Measurements from ENCODE around the gene TMEM215. TPM values are rescaled to one million over a fixed set of nuclear protein-coding genes. Genes with fewer than 3 reads are reported as not detected.

Gene TMEM215

GRCh38 chr9:32825203-32825602 lies 41.9 kb downstream of the TMEM215 start:
- H3K9ac ChIP-seq (ENCODE audit: low read length): no peak overlapping the region
- H3K18ac ChIP-seq (ENCODE audit: low read depth in 1 of 2, low read length in 2 of 2): no peak overlapping the region
- H3K4ac ChIP-seq (ENCODE audit: low read depth in 1 of 2, low read length in 2 of 2): no peak overlapping the region
- no peaks in the 10 kb centered on the region for H3K79me1 ChIP-seq (replicated peaks; ENCODE audit: low read length, poor library complexity, severe bottlenecking)
- H2AK5ac ChIP-seq (ENCODE audit: low read length, severe bottlenecking): no peak overlapping the region
- no peak for DNase-seq
- no peak overlapping the region for H3K4me3 ChIP-seq (ENCODE audit: insufficient read depth in 1 of 2, low read depth in 1 of 2, low read length in 2 of 2)
- H3K23ac ChIP-seq (ENCODE audit: low read length in 2 of 2): no peak overlapping the region
- no peak overlapping the region for H4K8ac ChIP-seq (ENCODE audit: low read length)
- no peaks in the 10 kb centered on the region for H3K36me3 ChIP-seq (ENCODE audit: control insufficient read depth in 1 of 2, insufficient read depth in 2 of 2, low read depth in 1 of 2, low read length in 2 of 2)
- no peak overlapping the region for H4K91ac ChIP-seq (ENCODE audit: low read length)
- H3K27ac ChIP-seq (ENCODE audit: low read length, poor library complexity, severe bottlenecking): no peak overlapping the region
- no peaks in the 10 kb centered on the region for H3K4me1 ChIP-seq (ENCODE audit: control insufficient read depth, insufficient read depth, low read depth, low read length)
- no peaks in the 10 kb centered on the region for H3K9me3 ChIP-seq (ENCODE audit: control insufficient read depth, low read length)
- no peak overlapping the region for H2BK12ac ChIP-seq (ENCODE audit: low read length in 2 of 2)
- H2AFZ ChIP-seq (ENCODE audit: low read depth, low read length): no peak overlapping the region
- no peak overlapping the region for H2BK5ac ChIP-seq (ENCODE audit: low read depth, low read length, poor library complexity, severe bottlenecking)
- no peak overlapping the region for H3K4me2 ChIP-seq (ENCODE audit: low read length, poor library complexity, severe bottlenecking)
- no peak overlapping the region for H2BK15ac ChIP-seq (ENCODE audit: low read depth, poor library complexity, severe bottlenecking)
- no peak overlapping the region for H3K14ac ChIP-seq (ENCODE audit: low read length in 2 of 2)
- WGBS: 86% methylated on average over 2 of the region's 2 CpGs
- peaks cover 0 to 11% of the 10 kb centered on the region in 2 experiments for H3K27me3 ChIP-seq (ENCODE audit: control insufficient read depth in 1 of 2, insufficient read depth in 1 of 2, low read length in 2 of 2)
- H2BK120ac ChIP-seq (ENCODE audit: low read depth, low read length): no peak overlapping the region

DNA sequence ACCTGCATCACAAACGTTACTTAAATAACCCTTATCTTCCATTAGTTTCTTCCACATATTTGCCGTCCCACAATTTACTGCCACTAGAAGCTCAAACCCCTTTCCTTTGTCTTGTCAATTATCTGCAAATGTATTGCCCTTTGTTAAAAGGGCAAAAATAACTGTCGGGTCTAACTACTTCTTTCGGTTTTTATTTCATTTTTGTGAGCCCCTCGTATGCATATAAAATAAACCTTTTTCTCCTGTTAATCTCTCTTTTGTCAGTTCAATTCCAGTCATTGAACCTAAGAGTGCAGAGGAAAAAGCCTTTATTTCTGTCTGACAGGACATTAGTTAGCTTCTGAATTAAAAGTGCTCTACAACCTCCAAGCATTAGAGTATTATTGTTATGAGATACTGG lies 45.5 kb downstream of the TMEM215 start:
- DNase-seq: no peak
- H3K23ac ChIP-seq (ENCODE audit: low read length in 2 of 2): no peak overlapping the region
- no peak overlapping the region for H3K4me2 ChIP-seq (ENCODE audit: low read length, poor library complexity, severe bottlenecking)
- H2BK120ac ChIP-seq (ENCODE audit: low read depth, low read length): no peak overlapping the region
- no peaks in the 10 kb centered on the region for H3K79me1 ChIP-seq (replicated peaks; ENCODE audit: low read length, poor library complexity, severe bottlenecking)
- no peaks in the 10 kb centered on the region for H3K9me3 ChIP-seq (ENCODE audit: control insufficient read depth, low read length)
- H2BK5ac ChIP-seq (ENCODE audit: low read depth, low read length, poor library complexity, severe bottlenecking): no peak overlapping the region
- H3K4me3 ChIP-seq (ENCODE audit: insufficient read depth in 1 of 2, low read depth in 1 of 2, low read length in 2 of 2): no peak overlapping the region
- no peak overlapping the region for H4K91ac ChIP-seq (ENCODE audit: low read length)
- H2BK12ac ChIP-seq (ENCODE audit: low read length in 2 of 2): no peak overlapping the region
- H3K9ac ChIP-seq (ENCODE audit: low read length): no peak overlapping the region
- no peak overlapping the region for H2BK15ac ChIP-seq (ENCODE audit: low read depth, poor library complexity, severe bottlenecking)
- no peak overlapping the region for H3K27ac ChIP-seq (ENCODE audit: low read length, poor library complexity, severe bottlenecking)
- no peak overlapping the region for H3K14ac ChIP-seq (ENCODE audit: low read length in 2 of 2)
- 86% methylated on average over 5 of the region's 5 CpGs for WGBS
- peaks cover 0 to 21% of the 10 kb centered on the region in 2 experiments for H3K27me3 ChIP-seq (ENCODE audit: control insufficient read depth in 1 of 2, insufficient read depth in 1 of 2, low read length in 2 of 2)
- H2AK5ac ChIP-seq (ENCODE audit: low read length, severe bottlenecking): no peak overlapping the region
- H4K8ac ChIP-seq (ENCODE audit: low read length): no peak overlapping the region
- no peaks in the 10 kb centered on the region for H3K36me3 ChIP-seq (ENCODE audit: control insufficient read depth in 1 of 2, insufficient read depth in 2 of 2, low read depth in 1 of 2, low read length in 2 of 2)
- no peaks in the 10 kb centered on the region for H3K4me1 ChIP-seq (ENCODE audit: control insufficient read depth, insufficient read depth, low read depth, low read length)
- no peak overlapping the region for H3K4ac ChIP-seq (ENCODE audit: low read depth in 1 of 2, low read length in 2 of 2)
- no peak overlapping the region for H2AFZ ChIP-seq (ENCODE audit: low read depth, low read length)
- H3K18ac ChIP-seq (ENCODE audit: low read depth in 1 of 2, low read length in 2 of 2): no peak overlapping the region

DNA sequence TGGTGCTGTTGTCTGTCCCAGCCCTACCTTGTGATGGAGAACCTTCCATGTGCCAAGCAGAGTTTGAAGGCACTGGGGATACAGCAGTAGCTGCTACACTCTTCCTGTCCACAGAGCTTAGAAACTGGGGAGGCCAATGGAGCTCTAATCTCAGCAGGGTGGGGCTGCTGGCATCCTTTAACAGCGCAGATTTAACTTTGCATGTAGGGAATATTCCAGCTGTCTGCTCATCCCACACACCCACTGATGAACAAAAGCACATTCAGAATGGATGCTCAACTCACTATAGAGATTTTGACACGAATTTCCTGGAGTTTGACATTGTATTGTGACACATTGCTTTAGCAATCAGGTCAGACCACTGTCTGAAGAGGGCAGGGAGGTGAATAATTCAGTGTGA lies 49.0 kb downstream of the TMEM215 start:
- Histone ChIP-seq H3K9me3 (ENCODE audit: control insufficient read depth, low read length) (no peaks in the 10 kb centered on the region), H3K4ac (ENCODE audit: low read depth in 1 of 2, low read length in 2 of 2) (no peak overlapping the region), H3K23ac (ENCODE audit: low read length in 2 of 2) (no peak overlapping the region), H2BK5ac (ENCODE audit: low read depth, low read length, poor library complexity, severe bottlenecking) (no peak overlapping the region), H2BK15ac (ENCODE audit: low read depth, poor library complexity, severe bottlenecking) (no peak overlapping the region), H3K27me3 (ENCODE audit: control insufficient read depth in 1 of 2, insufficient read depth in 1 of 2, low read length in 2 of 2) (peaks cover 0 to 11% of the 10 kb centered on the region in 2 experiments), H3K27ac (ENCODE audit: low read length, poor library complexity, severe bottlenecking) (no peak overlapping the region), H2BK12ac (ENCODE audit: low read length in 2 of 2) (no peak overlapping the region), H2BK120ac (ENCODE audit: low read depth, low read length) (no peak overlapping the region), H4K8ac (ENCODE audit: low read length) (no peak overlapping the region), H4K91ac (ENCODE audit: low read length) (no peak overlapping the region), H3K4me3 (ENCODE audit: insufficient read depth in 1 of 2, low read depth in 1 of 2, low read length in 2 of 2) (no peak overlapping the region), H2AFZ (ENCODE audit: low read depth, low read length) (no peak overlapping the region), H3K14ac (ENCODE audit: low read length in 2 of 2) (no peak overlapping the region), H3K9ac (ENCODE audit: low read length) (no peak overlapping the region), H3K18ac (ENCODE audit: low read depth in 1 of 2, low read length in 2 of 2) (no peak overlapping the region), H3K4me2 (ENCODE audit: low read length, poor library complexity, severe bottlenecking) (no peak overlapping the region), H2AK5ac (ENCODE audit: low read length, severe bottlenecking) (no peak overlapping the region), H3K79me1 (replicated peaks; ENCODE audit: low read length, poor library complexity, severe bottlenecking) (no peaks in the 10 kb centered on the region), H3K4me1 (ENCODE audit: control insufficient read depth, insufficient read depth, low read depth, low read length) (no peaks in the 10 kb centered on the region), H3K36me3 (ENCODE audit: control insufficient read depth in 1 of 2, insufficient read depth in 2 of 2, low read depth in 1 of 2, low read length in 2 of 2) (no peaks in the 10 kb centered on the region)
- WGBS: 44% methylated on average over 2 of the region's 2 CpGs
- no peak for DNase-seq

Small RNA genes lying within 50 kb of the gene (small RNA-seq; reads per million reads assigned to genes)
- not detected for gene RF00019 (ENCODE audit: low read depth)
